Stimulated activated naive CD8-positive, alpha-beta T cell treated with anti-CD3 and anti-CD28 coated beads, Interleukin-15, Interleukin-2, amounts not matched to agents 100 U/mL and 50 U/mL, for 24 hours (primary cell): ENCODE measurements around the gene TNK2.

Experiments used
- ATAC-seq: fragments of 150-1000 bp; cut with Tn5 transposase; one replicate; pipeline ENCODE4 v1.10.0; 2021
- DNase-seq: peaks from one replicate; pipeline ENCODE4 v3.0.0; 2021

The TNK2 gene

GRCh38 chr3:195899701-195900435 lies 8.5 kb downstream of the TNK2 start:
- no peak for DNase-seq

DNA sequence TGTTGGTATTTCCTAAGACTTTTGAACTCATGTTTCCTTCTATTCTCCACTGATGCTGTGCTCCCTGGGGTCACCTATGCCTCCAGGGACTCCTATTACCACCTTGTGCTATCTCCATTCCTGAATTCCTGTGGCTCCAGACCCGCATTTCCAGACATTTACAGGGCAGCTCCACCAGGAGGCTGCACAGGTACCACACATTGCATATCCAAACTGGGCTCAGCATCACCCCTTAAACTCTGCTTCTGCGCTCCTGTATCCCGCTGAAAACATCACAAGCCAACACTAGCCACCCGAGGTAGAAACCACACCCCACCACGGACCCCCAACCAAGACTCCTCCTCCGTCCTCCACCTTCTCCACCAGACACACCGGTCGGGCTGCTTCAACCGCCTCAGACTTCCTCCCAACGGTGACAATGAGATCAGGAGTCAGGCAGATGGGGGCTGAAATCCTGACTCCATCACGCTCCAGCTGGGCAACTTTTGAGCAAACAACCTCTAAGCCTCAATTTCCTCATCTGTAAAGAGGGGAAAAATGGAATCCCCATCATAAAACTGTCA lies 10.4 kb downstream of the TNK2 start:
- DNase-seq = no peak

More at GRCh38 chr3:195899701-195900435, 8.5 kb downstream of the TNK2 start:
- no peak for ATAC-seq

DNA sequence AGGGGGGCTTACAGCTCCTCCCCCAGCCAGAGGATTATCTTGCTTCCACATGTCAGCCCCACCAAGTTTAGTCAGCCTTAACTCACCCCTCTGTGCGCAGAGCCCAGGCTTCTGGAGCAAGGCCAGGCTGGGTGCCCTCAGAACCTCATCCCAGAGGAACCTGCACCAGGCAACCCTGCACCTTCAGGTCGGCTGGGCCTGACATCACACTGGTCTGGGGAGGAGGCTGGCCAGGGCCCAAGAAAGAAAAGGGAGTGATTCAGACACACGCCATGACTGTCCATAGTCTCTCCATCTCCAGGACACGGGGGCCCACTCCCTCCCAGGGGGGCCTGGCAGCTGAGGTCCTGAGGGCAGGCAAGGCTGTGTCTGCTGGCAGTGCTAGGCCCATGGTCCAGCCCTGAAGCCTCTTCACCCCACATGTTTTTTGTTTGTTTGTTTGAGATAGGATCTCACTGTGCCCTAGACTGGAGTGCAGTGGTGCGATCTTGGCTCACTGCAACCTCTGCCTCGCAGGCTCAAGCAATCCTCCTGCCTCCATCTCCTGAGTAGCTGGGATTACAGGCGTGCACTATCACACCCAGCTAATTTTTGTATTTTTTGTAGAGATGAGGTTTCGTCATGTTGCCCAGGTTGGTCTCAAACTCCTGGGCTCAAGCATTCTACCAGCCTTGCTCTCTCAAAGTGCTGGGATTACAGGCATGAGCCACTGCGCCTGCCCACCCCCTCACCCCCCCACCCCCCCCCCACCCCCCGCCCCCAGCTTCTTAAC lies 11.1 kb downstream of the TNK2 start:
- ATAC-seq = no peak
- no peak for DNase-seq

More for the DNA sequence above, 10.4 kb downstream of the TNK2 start:
- ATAC-seq = no peak

GRCh38 chr3:195896361-195897080 lies 11.8 kb downstream of the TNK2 start:
- DNase-seq (no peak), ATAC-seq (peak; percentile 2)

DNA sequence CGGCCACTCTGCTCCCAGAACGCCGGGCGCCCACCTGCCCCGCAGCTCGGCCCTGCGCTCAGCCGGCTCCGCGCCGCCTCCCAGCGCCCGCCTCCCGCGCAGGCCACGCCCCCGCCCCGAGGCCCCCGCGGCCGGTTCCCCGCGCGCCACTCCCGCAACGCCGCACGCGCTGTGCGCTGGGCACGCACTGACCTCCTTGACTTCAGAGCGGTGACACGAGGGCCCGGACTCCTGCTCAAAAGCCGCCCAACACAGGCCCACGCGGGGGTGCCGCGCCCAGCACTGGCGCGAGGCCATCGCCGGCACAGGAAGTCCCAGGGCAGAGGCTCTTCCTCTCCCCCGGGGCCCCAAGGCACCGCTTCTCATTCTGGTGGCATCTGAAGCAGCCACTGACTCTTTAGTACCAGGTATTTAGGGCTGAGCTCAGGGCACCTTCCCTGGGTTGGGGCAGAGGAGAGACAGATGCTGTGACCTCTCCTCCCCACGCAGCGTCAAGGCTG lies 12.4 kb downstream of the TNK2 start:
- DNase-seq (peak; percentile 77), ATAC-seq (peak; percentile 52)

- ATAC-seq (peak; percentile 83), DNase-seq (peak; percentile 78)
These were observed 13.1 kb downstream of the TNK2 start for GRCh38 chr3:195895078-195895860.

- no peak for ATAC-seq
- DNase-seq = no peak
These were observed 14.4 kb downstream of the TNK2 start for GRCh38 chr3:195893916-195894465.

- no peak for ATAC-seq
These were observed 14.8 kb downstream of the TNK2 start for GRCh38 chr3:195893516-195893915.

GRCh38 chr3:195893044-195893395 lies 15.3 kb downstream of the TNK2 start:
- no peak for DNase-seq
- ATAC-seq = no peak

More at GRCh38 chr3:195893516-195893915, 14.8 kb downstream of the TNK2 start:
- DNase-seq = no peak

DNA sequence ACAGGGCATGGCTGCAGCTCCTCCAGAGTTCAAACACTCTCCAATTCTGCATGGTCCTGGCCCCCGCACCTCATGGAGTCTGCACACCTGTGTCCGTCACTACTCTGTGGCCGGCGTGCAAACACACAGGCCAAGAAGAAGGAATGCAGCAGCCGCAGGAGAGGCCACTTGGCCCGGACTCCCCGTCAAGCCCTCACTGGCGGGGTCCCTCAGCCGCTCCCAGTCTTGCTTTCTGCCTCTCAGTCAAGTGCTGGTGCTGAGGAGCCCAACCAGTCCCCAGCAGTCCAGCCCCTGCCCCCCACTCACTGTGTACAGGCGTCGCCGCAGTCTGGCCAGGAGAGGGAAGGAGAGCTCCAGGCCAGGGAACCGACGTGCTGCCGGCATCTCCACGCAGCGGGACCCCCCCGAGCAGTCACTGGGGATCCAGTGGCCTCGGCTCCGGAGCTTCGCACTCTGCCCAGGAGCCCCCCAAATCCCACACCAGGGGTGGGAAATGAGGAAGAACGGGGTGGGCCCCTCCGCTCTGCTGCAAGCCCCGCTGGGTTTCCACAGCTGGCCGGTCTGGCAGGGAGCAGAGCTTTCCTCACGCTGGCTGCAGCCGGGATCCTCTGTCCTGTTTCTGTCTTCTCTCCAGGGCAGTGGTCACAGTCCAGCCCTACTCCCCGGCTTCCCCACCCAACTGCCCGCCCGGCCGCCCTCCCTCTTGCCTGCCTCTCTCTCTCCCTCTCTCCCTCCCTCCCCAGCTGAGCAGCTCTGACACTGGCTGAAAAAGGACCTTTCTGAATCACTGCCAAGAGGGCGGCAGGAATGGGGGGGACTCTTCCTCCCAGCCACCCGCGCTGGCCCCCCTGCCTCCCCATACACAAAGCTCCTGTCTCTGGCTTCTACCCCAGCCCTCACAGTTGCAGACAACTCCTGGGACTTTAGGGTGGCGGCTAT lies 16.0 kb downstream of the TNK2 start:
- ATAC-seq = no peak

GRCh38 chr3:195891431-195892104 lies 16.8 kb downstream of the TNK2 start:
- ATAC-seq = no peak
- DNase-seq = no peak

More for the DNA sequence above, 16.0 kb downstream of the TNK2 start:
- no peak for DNase-seq

DNA sequence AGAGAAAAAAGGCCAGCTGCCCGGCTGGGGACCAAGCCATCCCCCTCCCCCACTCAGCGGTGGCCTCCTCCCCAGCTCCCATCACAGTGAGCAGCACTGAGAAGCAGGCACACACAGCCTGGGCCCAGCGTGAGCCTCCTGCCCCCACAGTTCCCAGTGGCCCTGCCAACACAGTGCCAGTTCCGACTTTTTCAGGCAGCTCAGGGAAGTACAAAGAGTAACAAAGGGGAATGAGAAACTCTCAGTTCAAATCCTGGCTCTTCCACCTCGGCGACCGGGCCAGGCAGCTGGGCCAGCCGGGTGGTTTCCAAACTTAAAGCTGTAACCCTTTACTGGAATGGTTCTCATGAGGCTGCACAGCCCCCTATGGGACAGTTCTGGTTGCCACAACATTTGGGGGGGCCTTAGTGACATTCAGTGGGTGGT lies 18.5 kb downstream of the TNK2 start:
- DNase-seq = no peak
- no peak for ATAC-seq

GRCh38 chr3:195888981-195889869 lies 19.1 kb downstream of the TNK2 start:
- no peak for DNase-seq
- no peak for ATAC-seq

GRCh38 chr3:195888311-195888761 lies 20.0 kb downstream of the TNK2 start:
- no peak for ATAC-seq
- no peak for DNase-seq

GRCh38 chr3:195887670-195888069 lies 20.7 kb downstream of the TNK2 start:
- ATAC-seq (no peak), DNase-seq (no peak)

GRCh38 chr3:195886181-195887141 lies 21.9 kb downstream of the TNK2 start:
- ATAC-seq (no peak), DNase-seq (no peak)
